ENCODE results near the gene C7orf33. TPM values are rescaled to one million over a fixed set of nuclear protein-coding genes. Genes with fewer than 3 reads are reported as not detected.
"Not testable (repeated sequence)": the region's sequence is repeated elsewhere in the genome, so short reads cannot be mapped to it uniquely, and the experiment has no call there.

Gene C7orf33
- polyA plus RNA-seq, 4 donors, result not detected

DNA sequence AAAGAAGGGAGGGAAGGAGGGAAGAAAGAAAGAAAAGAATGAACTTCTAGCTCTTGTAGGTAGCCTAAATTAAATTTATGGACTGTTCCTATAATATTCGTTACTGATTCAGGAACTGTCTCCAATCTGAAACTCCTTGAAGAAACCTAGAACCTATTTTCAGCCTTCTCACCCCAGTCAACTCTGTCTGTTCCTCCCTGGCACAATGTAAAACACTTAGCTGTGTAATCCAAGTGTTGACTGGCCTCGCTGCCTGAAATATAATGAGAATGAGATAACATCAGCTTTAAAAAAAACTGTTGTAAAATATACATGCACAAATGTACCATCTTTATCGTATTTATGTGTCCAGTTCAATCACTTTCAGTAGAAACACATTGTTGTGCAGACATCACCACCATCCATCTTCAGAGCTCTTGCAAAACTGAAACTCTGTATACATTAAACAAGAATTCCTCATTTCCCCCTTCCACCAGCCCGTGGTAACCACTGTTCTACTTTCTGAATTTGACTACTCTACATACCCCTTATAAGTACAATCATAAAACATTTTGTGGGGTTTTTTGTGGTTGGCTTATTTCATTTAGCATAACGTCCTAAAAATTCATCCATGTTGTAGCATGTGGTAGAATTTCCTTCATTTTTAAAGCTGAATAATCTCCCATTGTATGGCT lies 6.3 kb upstream of the C7orf33 start:
- H3K4me3 ChIP-seq (ENCODE audit: low read depth in 1 of 3, low read length in 3 of 3), result no peak overlapping the region
- FAIRE-seq (no peak), DNase-seq (no peak)
- no peaks in the 10 kb centered on the region for H3K4me1 ChIP-seq (ENCODE audit: control insufficient read depth in 3 of 3, insufficient read depth in 2 of 3, low read depth in 1 of 3, low read length in 2 of 3)
- H3K27me3 ChIP-seq (ENCODE audit: control insufficient read depth in 3 of 3, insufficient read depth in 3 of 3, low read length in 3 of 3), result peaks cover 0 to 3% (median 0%) of the 10 kb centered on the region in 3 donors
- WGBS, 3 donors, result 44 to 55% (median 45%) methylated on average over 5 of the region's 5 CpGs
- no peak overlapping the region for H3K27ac ChIP-seq (ENCODE audit: low read depth in 1 of 3, low read length in 2 of 3)
- no peaks in the 10 kb centered on the region for H3K36me3 ChIP-seq (ENCODE audit: control insufficient read depth in 3 of 3, insufficient read depth in 2 of 3, low read depth in 1 of 3, low read length in 3 of 3)
- H3K9me3 ChIP-seq (ENCODE audit: control insufficient read depth in 2 of 2, insufficient read depth in 1 of 2, low read depth in 1 of 2, low read length in 1 of 2), result no peaks in the 10 kb centered on the region

DNA sequence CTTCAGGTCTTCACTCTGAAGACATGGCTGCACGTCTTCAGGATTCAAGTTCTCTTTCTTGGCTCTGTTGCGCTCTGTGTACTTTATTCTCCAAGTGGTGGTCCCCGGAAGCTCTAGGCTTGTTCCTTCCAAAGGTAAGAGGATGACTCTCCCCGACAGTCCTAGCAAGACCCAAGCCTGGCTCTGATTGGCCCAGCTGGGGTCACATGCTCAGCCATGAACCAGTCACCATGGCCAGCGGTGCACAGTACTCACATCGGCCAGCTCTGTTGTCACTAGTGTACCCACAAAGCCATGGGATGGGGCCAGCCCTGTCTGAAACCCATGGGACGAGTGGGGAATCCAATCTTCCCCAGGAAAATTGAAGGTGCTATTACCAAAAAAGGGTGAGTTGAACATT lies 5.2 kb upstream of the C7orf33 start:
- Histone ChIP-seq H3K4me1 (ENCODE audit: control insufficient read depth in 3 of 3, insufficient read depth in 2 of 3, low read depth in 1 of 3, low read length in 2 of 3) (no peaks in the 10 kb centered on the region), H3K27ac (ENCODE audit: low read depth in 1 of 3, low read length in 2 of 3) (no peak overlapping the region), H3K27me3 (ENCODE audit: control insufficient read depth in 3 of 3, insufficient read depth in 3 of 3, low read length in 3 of 3) (peaks cover 0 to 3% (median 0%) of the 10 kb centered on the region in 3 donors), H3K36me3 (ENCODE audit: control insufficient read depth in 3 of 3, insufficient read depth in 2 of 3, low read depth in 1 of 3, low read length in 3 of 3) (no peaks in the 10 kb centered on the region), H3K9me3 (ENCODE audit: control insufficient read depth in 2 of 2, insufficient read depth in 1 of 2, low read depth in 1 of 2, low read length in 1 of 2) (no peaks in the 10 kb centered on the region), H3K4me3 (ENCODE audit: low read depth in 1 of 3, low read length in 3 of 3) (no peak overlapping the region)
- DNase-seq, result no peak
- no peak for FAIRE-seq
- 94 to 98% (median 94%) methylated on average over 7 of the region's 7 CpGs for WGBS, 3 donors

DNA sequence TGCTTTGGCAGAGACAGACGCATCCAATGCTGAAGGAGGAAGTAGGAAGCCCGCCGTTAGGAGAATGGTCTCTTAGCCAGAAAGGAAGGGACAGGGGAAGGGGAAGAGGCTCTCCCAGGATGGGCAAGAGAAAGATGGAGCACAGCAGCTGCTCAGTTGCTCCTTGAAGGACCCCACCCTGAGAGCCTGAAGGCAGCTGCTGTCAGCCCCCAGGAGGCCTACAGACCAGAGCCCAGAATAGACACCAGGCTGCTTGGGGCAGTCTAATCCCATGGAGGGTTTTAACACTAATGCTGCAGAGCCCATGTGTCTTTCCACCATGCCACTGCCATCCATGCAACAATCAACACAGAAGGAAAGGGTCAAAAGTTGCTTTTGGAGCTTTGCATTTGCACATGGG lies 3.5 kb upstream of the C7orf33 start:
- DNase-seq, result no peak
- FAIRE-seq, result no peak
- 54 to 77% (median 62%) methylated on average over 3 of the region's 3 CpGs for WGBS, 3 donors
- Histone ChIP-seq H3K27ac (ENCODE audit: low read depth in 1 of 3, low read length in 2 of 3) (no peak overlapping the region), H3K4me1 (ENCODE audit: control insufficient read depth in 3 of 3, insufficient read depth in 2 of 3, low read depth in 1 of 3, low read length in 2 of 3) (no peaks in the 10 kb centered on the region), H3K4me3 (ENCODE audit: low read depth in 1 of 3, low read length in 3 of 3) (no peak overlapping the region), H3K36me3 (ENCODE audit: control insufficient read depth in 3 of 3, insufficient read depth in 2 of 3, low read depth in 1 of 3, low read length in 3 of 3) (no peaks in the 10 kb centered on the region), H3K9me3 (ENCODE audit: control insufficient read depth in 2 of 2, insufficient read depth in 1 of 2, low read depth in 1 of 2, low read length in 1 of 2) (no peaks in the 10 kb centered on the region), H3K27me3 (ENCODE audit: control insufficient read depth in 3 of 3, insufficient read depth in 3 of 3, low read length in 3 of 3) (peaks cover 0 to 3% (median 0%) of the 10 kb centered on the region in 3 donors)

DNA sequence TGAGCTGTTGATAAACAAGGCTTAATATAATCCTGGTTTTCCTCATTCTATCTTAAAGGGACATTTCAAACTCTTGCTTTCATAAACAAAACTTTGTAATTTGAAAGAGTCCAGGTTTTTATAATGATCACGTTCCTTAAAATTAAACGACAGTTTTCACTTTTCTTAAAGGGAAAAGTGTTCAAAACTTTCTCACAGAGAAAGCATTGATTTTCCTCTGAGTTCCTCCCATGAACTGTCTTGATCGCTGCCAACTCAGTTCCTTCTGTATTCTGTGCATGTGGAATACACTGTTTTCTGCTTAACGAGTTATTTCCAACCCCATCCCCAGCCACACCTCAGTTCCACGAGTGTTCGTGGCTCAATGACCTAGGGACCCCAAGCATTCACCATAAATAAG lies 2.4 kb upstream of the C7orf33 start:
- H3K27ac ChIP-seq (ENCODE audit: low read depth in 1 of 3, low read length in 2 of 3), result no peak overlapping the region
- H3K4me1 ChIP-seq (ENCODE audit: control insufficient read depth in 3 of 3, insufficient read depth in 2 of 3, low read depth in 1 of 3, low read length in 2 of 3), result no peaks in the 10 kb centered on the region
- H3K27me3 ChIP-seq (ENCODE audit: control insufficient read depth in 3 of 3, insufficient read depth in 3 of 3, low read length in 3 of 3), result peaks cover 0 to 3% (median 0%) of the 10 kb centered on the region in 3 donors
- no peak for DNase-seq
- H3K36me3 ChIP-seq (ENCODE audit: control insufficient read depth in 3 of 3, insufficient read depth in 2 of 3, low read depth in 1 of 3, low read length in 3 of 3), result no peaks in the 10 kb centered on the region
- H3K4me3 ChIP-seq (ENCODE audit: low read depth in 1 of 3, low read length in 3 of 3), result no peak overlapping the region
- FAIRE-seq, result no peak
- H3K9me3 ChIP-seq (ENCODE audit: control insufficient read depth in 2 of 2, insufficient read depth in 1 of 2, low read depth in 1 of 2, low read length in 1 of 2), result no peaks in the 10 kb centered on the region
- 49 to 59% (median 54%) methylated on average over 6 of the region's 6 CpGs for WGBS, 3 donors

DNA sequence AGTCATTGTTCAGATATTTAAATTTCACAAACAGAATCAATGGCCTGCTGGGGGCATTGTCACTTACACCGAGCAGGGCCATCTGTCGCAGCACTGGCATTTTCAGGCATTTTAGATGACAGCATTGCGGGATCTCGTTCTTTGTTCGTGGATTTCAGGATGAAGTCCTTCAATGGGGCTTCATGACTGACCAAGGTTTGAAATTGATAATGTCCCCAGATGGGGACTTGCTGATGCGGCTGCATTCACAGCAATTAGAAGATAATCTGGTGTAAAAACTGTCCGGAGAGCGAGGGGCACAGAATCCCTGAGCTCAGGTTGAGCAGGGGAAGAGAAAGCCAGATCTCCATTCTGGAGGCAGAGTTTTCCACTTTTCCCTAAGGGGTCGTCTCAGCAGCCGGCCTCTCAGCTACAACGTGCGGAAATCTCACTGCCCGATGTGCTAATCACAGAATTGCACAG lies 1.9 kb upstream of the C7orf33 start:
- H3K4me1 ChIP-seq (ENCODE audit: control insufficient read depth in 3 of 3, insufficient read depth in 2 of 3, low read depth in 1 of 3, low read length in 2 of 3), result no peaks in the 10 kb centered on the region
- no peak overlapping the region for H3K27ac ChIP-seq (ENCODE audit: low read depth in 1 of 3, low read length in 2 of 3)
- H3K9me3 ChIP-seq (ENCODE audit: control insufficient read depth in 2 of 2, insufficient read depth in 1 of 2, low read depth in 1 of 2, low read length in 1 of 2), result no peaks in the 10 kb centered on the region
- DNase-seq (no peak), FAIRE-seq (no peak)
- H3K36me3 ChIP-seq (ENCODE audit: control insufficient read depth in 3 of 3, insufficient read depth in 2 of 3, low read depth in 1 of 3, low read length in 3 of 3), result no peaks in the 10 kb centered on the region
- no peak overlapping the region for H3K4me3 ChIP-seq (ENCODE audit: low read depth in 1 of 3, low read length in 3 of 3)
- H3K27me3 ChIP-seq (ENCODE audit: control insufficient read depth in 3 of 3, insufficient read depth in 3 of 3, low read length in 3 of 3), result peaks cover 0 to 2% (median 0%) of the 10 kb centered on the region in 3 donors
- 83 to 86% (median 86%) methylated on average over 13 of the region's 13 CpGs for WGBS, 3 donors

DNA sequence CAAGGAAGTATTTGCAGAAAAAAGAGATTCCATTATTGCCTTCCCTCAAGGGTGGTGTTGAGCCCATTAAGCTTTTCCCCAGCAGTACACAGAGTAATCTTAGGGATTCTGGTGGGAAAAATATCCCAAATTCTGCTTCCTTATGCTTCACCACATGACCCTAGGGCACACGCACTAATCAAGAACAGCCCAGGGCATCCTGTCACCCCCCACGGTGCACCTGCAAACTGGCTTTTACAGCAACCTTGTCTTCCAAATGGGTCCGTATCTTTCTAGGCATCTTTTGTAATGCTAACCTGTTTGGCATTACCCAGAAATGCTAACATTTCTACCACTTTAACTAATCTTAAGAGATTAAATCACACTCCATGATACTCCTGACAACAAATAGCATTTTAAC lies 926 bp upstream of the C7orf33 start:
- H3K4me1 ChIP-seq (ENCODE audit: control insufficient read depth in 3 of 3, insufficient read depth in 2 of 3, low read depth in 1 of 3, low read length in 2 of 3), result no peaks in the 10 kb centered on the region
- no peak for DNase-seq
- no peak overlapping the region for H3K27ac ChIP-seq (ENCODE audit: low read depth in 1 of 3, low read length in 2 of 3)
- no peaks in the 10 kb centered on the region for H3K36me3 ChIP-seq (ENCODE audit: control insufficient read depth in 3 of 3, insufficient read depth in 2 of 3, low read depth in 1 of 3, low read length in 3 of 3)
- H3K4me3 ChIP-seq (ENCODE audit: low read depth in 1 of 3, low read length in 3 of 3), result no peak overlapping the region
- 55 to 70% (median 57%) methylated on average over 3 of the region's 3 CpGs for WGBS, 3 donors
- no peaks in the 10 kb centered on the region for H3K9me3 ChIP-seq (ENCODE audit: control insufficient read depth in 2 of 2, insufficient read depth in 1 of 2, low read depth in 1 of 2, low read length in 1 of 2)
- no peak for FAIRE-seq
- no peaks in the 10 kb centered on the region for H3K27me3 ChIP-seq (ENCODE audit: control insufficient read depth in 3 of 3, insufficient read depth in 3 of 3, low read length in 3 of 3)

DNA sequence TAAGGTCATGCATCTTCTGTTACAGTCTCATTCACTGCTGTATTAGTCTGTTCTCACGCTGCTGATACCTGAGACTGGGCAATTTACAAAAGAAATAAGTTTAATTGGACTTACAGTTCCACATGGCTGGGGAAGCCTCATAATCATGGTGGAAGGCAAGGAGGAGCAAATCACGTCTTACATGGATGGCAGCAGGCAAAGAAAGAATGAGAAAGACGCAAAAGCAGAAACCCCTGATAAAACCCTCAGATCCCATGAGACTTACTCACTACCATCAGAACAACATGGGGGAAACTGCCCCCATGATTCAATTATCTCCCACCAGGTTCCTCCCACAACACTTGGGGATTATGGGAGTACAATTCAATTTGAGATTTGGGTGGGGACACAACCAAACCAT lies 5.8 kb downstream of the C7orf33 start:
- WGBS, 3 donors, result 84 to 89% (median 88%) methylated on average over 3 of the region's 3 CpGs
- not testable (repeated sequence) for H3K4me3 ChIP-seq (ENCODE audit: low read depth in 1 of 3, low read length in 3 of 3); DNase-seq; H3K36me3 ChIP-seq (ENCODE audit: control insufficient read depth in 3 of 3, insufficient read depth in 2 of 3, low read depth in 1 of 3, low read length in 3 of 3); H3K4me1 ChIP-seq (ENCODE audit: control insufficient read depth in 3 of 3, insufficient read depth in 2 of 3, low read depth in 1 of 3, low read length in 2 of 3); H3K9me3 ChIP-seq (ENCODE audit: control insufficient read depth in 2 of 2, insufficient read depth in 1 of 2, low read depth in 1 of 2, low read length in 1 of 2); H3K27ac ChIP-seq (ENCODE audit: low read depth in 1 of 3, low read length in 2 of 3); FAIRE-seq; H3K27me3 ChIP-seq (ENCODE audit: control insufficient read depth in 3 of 3, insufficient read depth in 3 of 3, low read length in 3 of 3)

DNA sequence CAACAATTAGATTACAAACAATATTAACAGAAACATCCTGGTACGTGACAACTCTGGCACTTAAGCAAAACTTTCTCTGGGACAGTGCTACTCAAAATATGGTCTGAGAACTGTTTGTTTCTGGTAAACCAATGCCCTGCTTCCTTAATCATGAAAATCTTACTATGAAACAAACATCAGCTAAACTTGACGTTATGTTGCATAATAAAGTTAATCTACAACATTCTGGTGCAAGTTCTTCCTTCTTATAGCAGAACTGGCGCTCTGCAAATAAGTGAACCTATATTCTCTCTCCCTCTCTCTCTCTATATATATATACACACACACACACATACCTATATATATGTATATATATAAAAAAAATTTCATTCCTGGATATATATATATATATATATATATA lies 7.8 kb downstream of the C7orf33 start:
- H3K27me3 ChIP-seq (ENCODE audit: control insufficient read depth in 3 of 3, insufficient read depth in 3 of 3, low read length in 3 of 3), result no peaks in the 10 kb centered on the region
- no peaks in the 10 kb centered on the region for H3K9me3 ChIP-seq (ENCODE audit: control insufficient read depth in 2 of 2, insufficient read depth in 1 of 2, low read depth in 1 of 2, low read length in 1 of 2)
- no peak overlapping the region for H3K4me3 ChIP-seq (ENCODE audit: low read depth in 1 of 3, low read length in 3 of 3)
- no peak for DNase-seq
- H3K27ac ChIP-seq (ENCODE audit: low read depth in 1 of 3, low read length in 2 of 3), result no peak overlapping the region
- 61 to 64% (median 62%) methylated on average over 3 of the region's 3 CpGs for WGBS, 3 donors
- FAIRE-seq, result no peak
- H3K36me3 ChIP-seq (ENCODE audit: control insufficient read depth in 3 of 3, insufficient read depth in 2 of 3, low read depth in 1 of 3, low read length in 3 of 3), result no peaks in the 10 kb centered on the region
- no peaks in the 10 kb centered on the region for H3K4me1 ChIP-seq (ENCODE audit: control insufficient read depth in 3 of 3, insufficient read depth in 2 of 3, low read depth in 1 of 3, low read length in 2 of 3)

DNA sequence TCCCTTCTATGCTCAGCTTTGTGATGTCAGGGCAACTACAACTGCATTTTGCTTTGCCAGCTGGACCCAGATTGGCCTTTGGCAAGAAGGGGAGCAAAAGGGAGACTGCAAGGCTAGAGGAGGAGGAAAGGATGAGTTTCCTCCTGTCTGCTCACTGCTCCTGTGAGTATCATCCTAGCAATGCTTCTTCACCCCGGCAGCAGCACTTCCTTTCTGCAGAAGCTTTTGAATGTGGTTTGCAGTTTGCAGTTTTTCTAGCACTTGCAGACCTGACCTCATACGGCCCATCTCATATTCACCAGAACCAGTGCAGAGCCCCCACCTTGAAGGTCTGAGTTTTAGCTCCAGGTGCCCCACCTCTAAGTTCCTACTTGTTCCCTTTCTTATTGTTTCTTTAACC lies 14.8 kb downstream of the C7orf33 start:
- FAIRE-seq, result no peak
- H3K27ac ChIP-seq (ENCODE audit: low read depth in 1 of 3, low read length in 2 of 3), result no peak overlapping the region

More for the DNA sequence above, 14.8 kb downstream of the C7orf33 start:
- DNase-seq, result no peak
- Histone ChIP-seq H3K9me3 (ENCODE audit: control insufficient read depth in 2 of 2, insufficient read depth in 1 of 2, low read depth in 1 of 2, low read length in 1 of 2) (peaks cover 0 to 4% of the 10 kb centered on the region in 2 donors), H3K36me3 (ENCODE audit: control insufficient read depth in 3 of 3, insufficient read depth in 2 of 3, low read depth in 1 of 3, low read length in 3 of 3) (no peaks in the 10 kb centered on the region), H3K4me1 (ENCODE audit: control insufficient read depth in 3 of 3, insufficient read depth in 2 of 3, low read depth in 1 of 3, low read length in 2 of 3) (no peaks in the 10 kb centered on the region), H3K27me3 (ENCODE audit: control insufficient read depth in 3 of 3, insufficient read depth in 3 of 3, low read length in 3 of 3) (peaks cover 0 to 3% (median 3%) of the 10 kb centered on the region in 3 donors), H3K4me3 (ENCODE audit: low read depth in 1 of 3, low read length in 3 of 3) (no peak overlapping the region)
- 77 to 79% (median 79%) methylated on average over 2 of the region's 2 CpGs for WGBS, 3 donors

All from small intestine (tissue), 7 donors.